GM19240 (cell line): ENCODE data around the gene LYRM4.

ENCODE experiments used
- DNase-seq: peaks from one replicate; pipeline ENCODE4 v3.0.0; 2011; ENCODE audit warnings: low spot score; ENCODE audit not compliant: insufficient read length

The LYRM4 gene

DNA sequence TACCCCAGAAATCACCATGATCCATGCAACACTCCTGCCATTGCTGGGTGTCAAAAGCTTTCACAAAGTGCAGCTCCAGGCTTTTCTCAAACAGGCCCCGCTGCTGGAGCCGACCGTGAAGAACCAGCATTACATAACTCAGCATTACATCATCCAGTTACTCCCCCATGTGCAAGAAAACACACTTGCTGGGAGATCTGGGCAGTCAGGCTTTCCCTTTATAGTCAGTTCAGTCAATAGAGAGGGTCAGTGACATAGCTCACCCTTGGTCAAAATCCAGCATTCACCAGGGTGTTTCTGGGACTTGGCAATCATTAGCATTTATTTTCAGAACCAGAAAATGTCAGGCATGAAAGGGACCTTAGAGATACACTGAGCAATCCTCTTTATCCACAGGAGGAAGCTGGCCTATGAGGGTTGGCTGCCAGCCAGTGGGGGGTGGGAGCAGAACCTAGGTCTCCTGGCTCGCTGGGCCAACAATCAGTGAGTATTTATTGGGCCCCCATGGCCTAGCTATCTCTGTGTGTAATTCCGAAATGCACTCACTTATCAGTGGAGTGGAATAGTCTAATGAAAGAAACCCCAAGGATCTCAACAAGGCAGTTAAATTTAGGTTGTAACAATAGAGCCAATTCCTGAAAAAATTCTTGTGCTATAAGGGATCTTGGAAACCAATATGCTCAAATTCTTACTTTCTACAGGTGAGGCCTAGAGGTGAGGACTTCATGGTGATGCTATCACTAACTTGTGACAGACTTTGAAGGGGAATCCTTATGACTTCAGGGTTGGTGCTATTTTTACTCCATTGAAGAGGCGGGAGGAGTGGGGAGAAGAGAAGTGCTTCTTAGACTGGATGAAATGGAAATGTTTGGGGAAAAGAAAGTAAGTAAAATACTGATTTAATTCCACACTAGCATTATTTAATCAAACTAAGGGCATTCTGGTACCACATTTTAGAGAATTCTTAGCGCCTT, 54.6 kb downstream of the LYRM4 start:
- DNase-seq, result no peak

DNA sequence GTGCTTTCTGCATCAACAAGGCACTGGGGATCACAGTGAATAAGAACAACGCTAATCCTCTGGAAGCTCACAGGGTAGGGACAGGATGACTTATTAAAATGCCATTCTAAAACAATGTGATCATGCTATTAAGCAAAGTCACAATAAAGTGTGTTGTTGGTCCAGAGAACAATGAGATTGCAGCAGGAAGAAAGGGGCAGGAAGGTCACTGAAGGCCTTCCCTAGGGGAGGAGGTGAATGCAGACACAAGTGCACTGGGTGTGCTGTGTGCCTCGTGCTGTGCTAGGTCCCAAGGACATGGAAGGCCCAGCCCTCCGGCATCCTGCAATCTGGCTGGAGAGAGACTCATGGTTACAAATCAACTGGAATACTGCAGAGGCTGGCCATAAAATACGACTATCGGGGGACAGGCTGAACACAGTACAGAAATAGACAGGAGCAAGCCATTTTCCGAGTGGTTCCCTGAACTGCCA, 55.7 kb downstream of the LYRM4 start:
- DNase-seq, result no peak

DNA sequence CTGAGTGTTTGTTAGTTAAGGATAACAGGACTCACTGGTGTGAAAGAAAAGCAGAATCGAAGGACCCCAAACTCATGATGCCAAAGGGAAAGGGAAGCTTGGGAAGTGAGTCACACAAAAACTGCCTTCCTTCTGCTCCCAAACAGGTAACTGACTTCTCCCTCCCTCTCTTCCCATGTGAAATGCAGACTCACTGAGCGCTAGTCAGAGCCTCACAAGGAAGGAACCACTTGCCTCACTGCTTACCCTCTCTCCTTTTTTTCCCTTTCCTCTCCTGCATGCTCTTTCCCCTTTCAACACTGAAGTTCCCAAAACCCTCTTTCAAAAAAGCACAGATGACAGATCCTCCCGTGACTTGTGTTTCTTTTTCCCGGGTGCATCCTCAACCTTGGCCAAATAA, 56.4 kb downstream of the LYRM4 start:
- no peak for DNase-seq

DNA sequence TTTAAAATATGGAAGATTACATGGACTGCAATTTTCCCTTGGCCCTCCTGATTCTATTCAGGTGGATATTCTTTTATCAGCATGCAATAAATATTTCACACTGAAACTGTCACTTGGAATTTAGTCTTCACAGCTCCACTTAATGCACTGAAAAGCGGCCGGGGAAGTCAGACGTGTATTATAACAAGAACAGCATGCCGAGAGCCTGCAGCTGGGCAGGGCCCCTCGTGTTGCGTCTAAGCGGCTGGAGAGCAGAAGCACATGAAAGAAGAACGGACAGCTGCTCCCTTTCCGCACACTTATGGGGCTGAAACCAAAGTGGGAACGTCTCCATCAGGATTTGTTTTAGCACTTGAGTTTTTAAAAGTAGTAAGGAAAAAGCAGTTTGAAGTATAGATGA, 57.2 kb downstream of the LYRM4 start:
- DNase-seq, result no peak

DNA sequence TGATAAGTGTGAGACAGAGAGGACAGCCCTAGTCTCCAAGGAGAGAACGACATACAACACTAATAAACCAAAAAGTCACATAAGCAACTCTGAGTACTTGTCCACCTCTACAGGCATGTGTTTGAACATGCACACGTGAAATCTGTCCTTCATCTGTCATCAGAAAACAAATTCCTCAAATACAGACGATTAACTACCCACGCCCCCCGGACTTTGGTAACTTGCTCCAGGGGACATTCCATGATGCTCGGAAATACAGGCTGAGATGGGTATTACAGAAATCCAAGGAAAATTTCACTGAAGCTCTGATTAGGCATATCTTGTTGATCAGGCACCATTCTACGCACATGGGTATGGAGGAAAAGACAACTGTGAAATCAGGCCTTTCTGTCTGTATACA, 57.8 kb downstream of the LYRM4 start:
- no peak for DNase-seq

DNA sequence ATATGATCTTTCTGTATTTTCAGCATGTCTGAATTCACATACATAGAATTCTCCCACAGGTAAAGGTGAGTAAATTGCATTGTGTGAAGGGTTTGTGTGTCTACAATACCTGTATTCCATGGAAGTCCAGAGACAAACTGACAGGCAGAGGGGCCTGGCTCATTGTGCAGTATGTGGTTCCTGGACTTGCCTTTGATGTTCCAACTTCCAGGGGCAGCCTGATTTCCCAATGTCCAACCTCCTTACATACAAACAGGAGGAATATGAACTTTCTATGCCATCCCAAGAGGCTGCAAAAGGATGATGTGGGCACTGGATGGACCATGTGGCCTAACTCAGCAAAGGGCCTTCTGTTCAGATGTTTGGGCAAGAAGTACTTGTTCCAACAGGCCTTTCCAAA, 58.5 kb downstream of the LYRM4 start:
- DNase-seq, result no peak

DNA sequence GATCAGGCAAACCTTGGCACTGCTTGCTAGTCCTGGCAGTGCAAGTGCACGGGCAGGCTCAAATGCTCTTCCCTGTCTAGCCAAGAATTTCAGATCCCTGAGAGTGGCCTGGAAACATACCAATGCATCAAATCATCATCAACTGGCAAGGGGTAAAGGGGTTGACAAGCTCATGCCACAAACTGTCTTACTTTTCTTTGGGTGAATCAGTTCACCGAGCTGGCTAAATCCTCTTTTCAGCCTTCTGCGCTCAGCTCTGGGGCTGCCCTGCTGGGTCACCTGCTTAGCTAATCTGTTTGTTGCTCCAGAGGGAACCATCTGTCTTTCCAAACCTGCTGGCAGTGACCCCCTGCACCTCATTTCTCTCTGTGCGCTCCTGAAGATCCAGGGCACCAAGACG, 59.5 kb downstream of the LYRM4 start:
- no peak for DNase-seq

DNA sequence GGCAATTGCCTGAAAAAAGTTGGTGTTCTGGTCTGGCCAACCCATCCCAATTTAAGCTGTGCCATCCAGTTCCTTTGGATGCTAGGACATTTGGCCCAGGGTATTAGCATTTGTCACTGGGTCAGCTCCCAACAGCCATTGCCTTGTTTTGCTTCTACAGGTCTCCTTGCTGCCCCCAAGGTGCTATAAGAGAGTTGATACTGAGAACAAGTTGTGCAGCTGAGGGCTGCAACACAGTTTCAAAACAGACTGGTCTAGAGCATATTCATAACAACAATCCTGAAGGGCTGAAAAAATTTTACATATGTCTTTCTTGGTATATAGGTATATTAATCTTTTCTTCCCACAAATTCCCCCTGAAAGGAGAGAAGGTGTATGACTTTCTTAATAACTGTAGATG, 61.0 kb downstream of the LYRM4 start:
- no peak for DNase-seq

DNA sequence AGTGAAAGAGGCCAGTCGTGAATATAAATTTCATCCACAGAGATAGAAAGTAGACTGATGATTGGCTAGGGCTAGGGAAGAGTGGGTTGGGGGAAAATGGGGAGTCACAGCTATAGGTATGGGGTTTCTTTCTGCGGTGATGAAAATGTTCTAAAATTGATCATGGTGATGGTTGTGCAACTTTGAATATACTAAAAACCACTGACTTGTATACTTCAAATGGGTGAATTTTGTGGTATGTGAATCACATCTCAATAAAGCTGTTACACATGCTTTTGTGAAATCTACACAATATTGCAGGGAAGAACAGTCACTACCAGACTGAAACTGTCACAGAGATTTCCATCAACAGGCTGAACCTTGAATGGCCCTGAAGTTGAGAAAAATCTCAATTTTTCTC, 61.5 kb downstream of the LYRM4 start:
- no peak for DNase-seq

DNA sequence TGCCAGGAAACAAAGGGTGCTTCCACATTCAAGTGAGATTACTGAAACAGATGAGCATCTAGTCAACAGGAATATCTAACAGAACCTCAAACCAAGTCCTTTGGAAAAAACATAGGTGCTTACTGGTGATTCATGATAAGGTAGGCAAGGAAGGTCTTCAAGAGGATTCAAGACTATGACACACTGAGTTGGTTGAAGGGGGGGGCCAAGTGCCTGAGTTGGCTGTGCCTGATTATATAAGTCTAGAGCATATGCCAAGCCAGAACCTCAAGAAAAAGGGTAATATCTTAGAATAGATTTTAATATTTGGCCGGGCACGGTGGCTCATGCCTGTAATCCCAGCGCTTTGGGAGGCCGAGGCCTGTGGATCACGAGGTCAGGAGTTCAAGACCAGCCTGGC, 63.7 kb downstream of the LYRM4 start:
- no peak for DNase-seq

DNA sequence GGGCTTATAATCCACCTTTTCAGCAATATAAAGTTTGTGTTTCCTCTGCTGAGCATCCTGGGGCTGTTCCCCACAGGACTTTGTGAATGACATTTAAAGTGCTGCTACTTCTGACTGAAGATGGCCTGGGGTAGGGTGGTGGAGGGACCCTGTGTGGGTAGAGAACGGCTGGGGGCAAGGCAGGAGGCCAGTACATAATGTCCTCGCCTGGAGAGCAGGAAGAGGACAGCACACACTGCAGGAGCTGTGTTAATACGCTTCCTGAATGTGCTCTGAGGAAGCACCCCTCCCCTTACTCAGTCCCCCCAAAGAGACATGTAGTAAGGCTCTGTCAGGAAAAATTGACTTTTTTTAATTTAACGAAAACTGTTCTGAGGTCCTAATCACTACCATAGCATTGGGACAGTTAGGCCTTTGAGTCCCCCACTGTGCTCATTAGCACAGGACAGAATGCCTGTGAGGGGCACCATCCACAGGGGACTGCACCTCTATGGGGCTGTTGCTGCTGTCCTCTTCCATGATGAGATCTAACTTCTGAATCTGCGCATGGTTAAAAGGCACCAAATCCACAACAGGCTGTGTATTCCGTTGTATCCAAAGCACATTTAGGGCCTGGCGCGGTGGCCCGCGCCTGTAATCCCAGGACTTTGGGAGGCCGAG, 68.5 kb downstream of the LYRM4 start:
- no peak for DNase-seq

DNA sequence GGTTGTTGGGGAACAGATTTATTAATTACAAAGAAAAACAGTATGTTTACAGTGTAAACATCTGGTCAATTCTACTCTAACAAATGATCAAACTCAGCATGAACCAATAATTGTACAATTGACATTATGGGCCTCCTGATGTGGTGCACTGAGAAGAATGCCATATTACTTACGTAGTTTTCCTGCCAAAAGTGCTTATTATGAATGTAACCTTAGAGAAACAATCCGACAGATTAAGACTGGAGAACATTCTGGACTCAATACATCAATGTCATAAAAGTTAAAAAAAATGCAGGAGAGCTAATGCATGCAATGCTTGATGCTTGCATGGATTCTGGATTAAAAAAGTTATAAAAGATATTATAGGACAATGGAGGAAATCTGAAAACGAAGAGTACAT, 69.0 kb downstream of the LYRM4 start:
- no peak for DNase-seq

DNA sequence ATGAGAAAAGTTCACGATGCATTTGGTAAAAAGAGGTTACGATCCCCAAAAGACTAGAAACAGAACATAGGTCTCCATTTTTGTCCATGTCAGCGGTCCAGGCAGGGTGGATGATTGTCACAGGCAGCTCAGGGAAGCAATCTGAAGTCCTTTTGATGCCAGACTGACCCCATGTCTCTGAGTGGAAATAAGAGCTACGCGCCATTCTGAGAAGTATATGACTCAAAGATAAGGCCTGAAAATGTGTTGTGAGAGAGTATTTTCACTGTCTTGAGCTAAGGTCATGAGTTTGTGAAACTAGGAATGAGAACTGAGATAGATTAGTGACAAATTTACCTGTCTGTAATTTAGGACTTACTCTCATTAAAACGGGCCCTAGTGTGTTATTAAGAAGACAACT, 69.5 kb downstream of the LYRM4 start:
- no peak for DNase-seq

DNA sequence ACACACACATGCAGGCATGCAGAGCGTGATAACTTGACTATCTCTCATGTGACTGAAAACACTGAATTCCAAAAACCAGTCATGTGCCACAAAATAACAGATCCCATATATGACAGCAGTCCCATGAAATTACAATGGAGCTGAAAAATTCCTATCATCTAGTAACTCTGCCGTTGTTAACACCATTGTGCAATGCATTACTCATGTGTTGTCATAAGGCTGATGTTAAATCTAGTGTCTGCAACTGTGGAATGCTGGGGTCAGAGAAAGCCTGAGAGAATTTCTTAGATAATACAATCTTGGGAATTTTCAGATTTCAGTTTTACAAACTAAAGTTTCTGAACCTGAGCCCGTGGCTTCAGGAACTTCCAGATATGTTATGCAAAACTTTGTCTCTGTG, 70.2 kb downstream of the LYRM4 start:
- DNase-seq, result no peak

DNA sequence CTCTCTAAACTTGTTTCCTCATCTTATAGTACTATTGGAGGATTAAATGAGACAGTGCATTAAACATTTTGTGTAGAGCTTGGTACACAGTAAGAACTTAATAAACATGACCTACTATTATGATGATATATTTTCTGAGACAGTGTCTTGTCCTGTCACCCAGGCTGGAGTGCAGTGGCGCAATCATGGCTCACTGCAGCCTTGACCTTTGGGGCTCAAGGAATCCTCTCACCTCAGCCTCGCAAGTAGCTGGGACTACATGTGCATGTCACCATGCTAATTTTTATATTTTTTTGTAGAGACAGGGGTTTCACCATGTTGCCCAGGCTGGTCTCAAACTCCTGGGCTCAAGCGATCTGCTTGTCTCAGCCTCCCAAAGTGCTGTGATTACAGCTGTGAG, 72.1 kb downstream of the LYRM4 start:
- no peak for DNase-seq

DNA sequence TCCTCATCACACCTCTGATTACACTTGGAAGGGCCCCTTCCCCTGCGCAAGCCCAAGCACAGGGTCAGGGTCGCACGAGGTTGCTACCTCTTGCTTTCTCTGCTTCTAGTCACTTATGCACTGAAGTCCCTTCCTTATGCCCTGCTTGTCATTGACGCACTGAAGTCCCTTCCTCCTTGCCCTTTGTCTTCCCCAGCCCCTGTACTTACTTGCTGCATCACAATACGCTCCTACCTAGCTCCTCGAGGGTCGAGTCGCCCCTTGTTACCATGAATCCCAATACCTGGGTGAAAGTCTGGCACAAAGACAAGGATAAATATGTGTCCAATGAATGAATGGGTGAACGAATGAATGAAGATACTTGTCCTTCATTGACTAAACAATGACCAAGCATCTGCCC, 75.9 kb downstream of the LYRM4 start:
- no peak for DNase-seq

DNA sequence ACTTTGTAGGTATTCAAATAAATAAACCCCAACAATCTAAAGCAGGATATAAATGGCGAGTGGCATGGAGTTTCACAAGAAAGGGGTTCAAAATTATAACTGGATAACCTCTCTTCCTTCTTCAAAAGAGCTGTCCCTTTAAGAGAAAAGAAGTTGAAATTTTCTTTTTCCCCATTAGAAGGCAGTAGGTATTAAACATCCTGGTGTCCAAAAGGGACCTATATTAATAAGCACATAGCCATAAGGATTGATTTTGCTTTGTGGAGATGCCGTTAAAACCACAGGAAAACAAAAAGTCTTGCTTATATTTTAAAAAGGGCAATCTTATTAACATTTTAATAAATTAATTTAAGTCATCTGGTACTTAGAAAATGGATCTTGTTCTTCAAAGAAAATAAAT, 76.5 kb downstream of the LYRM4 start:
- DNase-seq, result no peak

DNA sequence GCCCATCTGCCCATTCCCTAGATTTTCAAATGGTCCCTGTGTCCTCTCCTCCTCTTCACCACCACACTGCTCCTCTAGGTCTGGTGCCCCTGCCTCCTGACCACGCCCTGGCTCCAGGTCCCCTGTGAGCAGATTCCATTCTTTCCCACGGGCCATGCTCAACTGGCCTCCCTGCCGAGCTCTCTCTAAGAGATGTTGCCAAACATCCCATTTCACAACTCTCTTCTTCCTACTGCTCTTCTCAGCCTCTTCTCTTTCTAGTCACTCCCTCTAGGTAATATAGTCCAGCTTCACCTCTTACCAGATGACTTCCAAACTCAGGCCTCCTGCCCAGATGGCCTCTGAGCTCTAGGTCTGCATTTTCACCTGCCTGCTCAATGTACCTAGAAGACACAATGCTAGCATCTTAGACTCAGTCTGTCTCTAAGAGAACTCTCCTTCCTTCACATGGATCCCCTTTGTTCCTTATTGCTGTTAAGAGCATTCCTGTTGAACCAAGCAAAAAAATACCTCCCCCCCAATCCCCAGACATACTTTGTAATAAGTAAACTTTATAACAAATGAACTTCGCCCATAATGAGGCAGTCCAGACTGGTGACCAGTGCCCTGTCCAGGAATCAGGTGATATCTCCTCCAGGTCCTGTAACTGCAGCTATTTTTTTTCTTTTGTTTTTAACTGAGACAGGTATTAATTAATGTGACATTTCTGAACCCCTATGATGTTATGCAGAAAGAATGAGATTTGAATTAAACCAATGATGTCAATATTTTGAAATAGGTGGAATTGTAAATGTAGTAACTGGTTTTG, 79.0 kb downstream of the LYRM4 start:
- no peak for DNase-seq

DNA sequence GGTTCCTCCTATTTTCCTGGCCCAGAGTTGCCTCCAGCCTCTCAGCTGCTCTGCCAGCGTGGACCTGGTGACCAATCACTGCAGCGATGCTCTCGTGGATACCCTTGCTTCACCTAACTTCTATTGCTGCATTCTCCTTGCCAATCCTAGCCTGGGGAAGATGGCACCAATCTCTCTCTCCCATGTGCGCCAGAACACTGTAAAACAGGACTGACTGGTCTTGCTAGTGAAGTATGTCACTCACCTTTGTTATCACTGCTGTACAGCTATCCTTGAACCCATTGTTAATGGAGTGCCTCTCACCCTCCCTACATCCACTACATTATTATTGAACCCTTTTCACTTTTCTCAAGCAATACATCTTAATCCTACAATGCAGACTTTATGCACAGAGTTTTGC, 80.1 kb downstream of the LYRM4 start:
- DNase-seq, result no peak

DNA sequence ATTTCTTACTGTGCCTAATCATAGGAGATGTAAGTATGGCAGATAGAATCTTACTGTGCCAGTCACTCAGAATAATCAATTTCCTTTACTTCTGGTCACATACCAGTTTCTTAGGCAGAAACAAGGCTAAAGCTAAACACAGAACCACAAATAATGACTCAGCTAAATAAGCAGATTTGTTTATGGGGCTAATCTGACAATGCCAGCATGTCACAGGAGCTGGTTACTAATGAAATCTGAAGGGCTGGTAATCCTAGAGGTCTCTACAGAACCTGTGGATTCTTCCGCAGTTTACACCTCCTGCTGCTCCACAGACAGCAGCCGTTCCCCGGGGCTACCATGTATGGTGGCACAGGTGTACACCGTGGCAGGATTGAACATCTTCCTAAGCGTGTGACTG, 80.8 kb downstream of the LYRM4 start:
- no peak for DNase-seq

DNA sequence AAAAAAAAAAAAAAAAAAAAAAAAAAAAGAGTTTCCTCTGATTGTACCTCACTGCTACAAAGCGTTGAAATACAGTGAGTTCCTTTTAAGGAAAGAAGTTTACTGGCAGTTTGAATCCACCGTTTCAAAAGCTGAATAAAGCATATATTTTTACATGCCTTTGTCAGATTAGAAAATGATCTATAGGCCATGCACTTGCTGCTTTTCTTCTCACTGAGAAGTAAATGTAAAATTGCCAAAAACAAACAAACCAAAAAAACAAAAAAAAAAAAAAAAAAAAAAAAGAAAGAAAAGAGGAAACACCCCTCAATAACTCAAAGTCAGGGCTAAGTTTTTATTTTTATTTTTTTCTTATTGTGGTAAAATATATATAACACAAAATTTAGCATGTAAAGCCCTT, 81.9 kb downstream of the LYRM4 start:
- no peak for DNase-seq

DNA sequence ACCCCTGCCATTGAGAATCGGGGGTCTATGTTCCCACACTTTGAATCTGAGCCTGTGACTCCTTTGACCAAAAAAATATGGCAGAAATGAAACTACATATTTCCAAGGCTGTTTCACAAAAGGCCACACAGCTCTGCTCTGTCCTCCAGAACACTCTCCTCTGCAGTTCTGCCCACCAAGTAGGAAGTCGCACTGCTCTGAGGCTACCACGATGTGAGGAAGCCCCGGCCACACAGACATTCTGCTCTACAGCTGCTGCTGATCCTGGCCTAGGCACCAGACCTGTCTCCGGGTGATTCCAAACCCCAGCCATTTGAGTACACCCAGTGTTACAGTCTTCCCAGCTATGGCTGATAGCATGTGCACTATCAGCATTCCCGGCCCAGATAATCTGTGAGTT, 85.1 kb downstream of the LYRM4 start:
- no peak for DNase-seq
